ENCODE results near the gene DMXL1.
"Not testable (repeated sequence)": the region's sequence is repeated elsewhere in the genome, so short reads cannot be mapped to it uniquely, and the experiment has no call there.

The DMXL1 gene

DNA sequence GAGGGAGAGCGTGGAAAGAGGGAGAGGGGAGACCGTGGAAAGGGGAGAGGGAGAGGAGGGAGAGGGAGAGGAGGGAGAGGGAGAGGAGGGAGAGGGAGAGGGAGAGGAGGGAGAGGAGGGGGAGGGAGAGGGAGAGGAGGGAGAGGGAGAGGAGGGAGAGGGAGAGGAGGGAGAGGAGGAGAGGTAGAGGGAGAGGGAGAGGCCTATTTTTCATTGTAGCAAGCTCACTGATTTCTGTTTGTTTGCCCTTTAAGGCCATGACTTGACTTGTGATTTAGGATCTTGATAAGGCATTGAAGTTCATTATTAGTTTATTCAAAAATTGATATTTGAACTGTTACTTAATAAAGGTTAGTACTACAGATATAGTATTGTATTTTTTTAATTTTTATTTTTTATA lies 52.4 kb downstream of the DMXL1 start:
- no peak for DNase-seq

DNA sequence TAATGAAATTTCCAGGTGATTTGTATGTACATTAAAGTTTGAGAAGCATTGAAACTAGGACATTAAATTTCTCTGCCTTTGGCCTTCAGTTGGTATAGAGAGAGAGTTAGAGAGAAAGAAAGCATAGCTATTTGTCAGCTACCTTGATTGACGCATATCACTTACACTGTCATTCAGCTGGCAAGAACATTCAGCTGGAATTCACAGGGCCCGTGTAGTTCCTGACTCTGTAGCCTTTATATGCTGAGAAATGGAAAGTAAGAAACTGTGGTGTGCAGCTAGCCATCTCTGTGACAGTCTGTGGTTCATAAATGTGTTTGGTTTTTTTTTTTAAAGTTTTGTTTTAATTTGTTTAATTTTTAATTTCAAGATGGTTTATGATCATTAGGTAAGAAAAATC lies 58.9 kb downstream of the DMXL1 start:
- DNase-seq = no peak

DNA sequence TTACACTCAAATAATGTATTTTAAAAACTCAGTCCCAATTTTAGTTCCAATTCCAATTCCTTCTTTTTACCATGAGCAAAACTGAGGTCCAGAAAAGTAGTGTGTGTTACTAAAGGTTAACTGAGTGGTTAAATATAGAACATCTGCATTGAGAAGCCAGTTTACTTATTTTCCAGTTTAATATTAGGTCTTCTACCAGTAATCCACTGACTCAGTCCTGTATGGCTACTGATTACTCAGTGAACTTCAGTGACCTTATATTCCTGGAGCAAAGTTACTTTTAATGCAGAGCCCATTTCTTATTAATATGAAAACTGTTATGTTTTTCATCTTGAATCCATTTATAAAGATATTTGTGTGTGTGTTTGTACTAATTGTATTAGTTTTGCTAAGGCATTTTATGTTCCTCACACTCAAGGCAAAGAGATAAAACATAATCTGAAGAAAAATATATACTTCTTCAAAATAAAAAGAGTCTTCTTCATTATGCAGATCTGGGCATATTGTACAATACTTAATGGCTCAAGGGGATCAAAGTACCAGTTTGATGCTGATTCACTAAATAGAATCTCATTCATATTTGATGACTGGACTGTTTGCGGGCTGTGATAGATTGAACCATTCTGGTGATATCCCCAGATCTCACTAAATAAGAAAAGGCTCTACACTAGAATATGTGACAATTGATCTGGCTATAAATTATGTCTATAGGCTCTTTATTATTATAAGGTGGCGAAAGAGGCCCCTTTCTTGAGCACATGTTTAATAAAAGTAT lies 60.8 kb downstream of the DMXL1 start:
- no peak for DNase-seq

DNA sequence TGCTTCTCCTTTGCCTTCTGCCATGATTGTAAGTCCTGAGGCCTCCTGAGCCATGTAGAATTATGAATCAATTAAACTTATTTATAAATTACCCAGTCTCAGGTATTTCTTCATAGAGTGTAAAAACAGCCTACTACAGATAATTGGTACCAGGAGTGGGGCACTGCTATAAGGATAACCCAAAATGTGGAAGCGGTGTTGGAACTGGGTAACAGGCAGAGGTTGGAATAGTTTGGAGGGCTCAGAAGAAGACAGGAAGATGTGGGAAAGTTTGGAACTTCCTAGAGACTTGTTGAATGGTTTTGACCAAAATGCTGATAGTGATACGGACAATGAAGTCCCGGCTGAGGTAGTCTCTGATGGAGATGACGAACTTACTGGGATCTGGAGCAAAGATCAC lies 64.9 kb downstream of the DMXL1 start:
- not testable (repeated sequence) for DNase-seq

DNA sequence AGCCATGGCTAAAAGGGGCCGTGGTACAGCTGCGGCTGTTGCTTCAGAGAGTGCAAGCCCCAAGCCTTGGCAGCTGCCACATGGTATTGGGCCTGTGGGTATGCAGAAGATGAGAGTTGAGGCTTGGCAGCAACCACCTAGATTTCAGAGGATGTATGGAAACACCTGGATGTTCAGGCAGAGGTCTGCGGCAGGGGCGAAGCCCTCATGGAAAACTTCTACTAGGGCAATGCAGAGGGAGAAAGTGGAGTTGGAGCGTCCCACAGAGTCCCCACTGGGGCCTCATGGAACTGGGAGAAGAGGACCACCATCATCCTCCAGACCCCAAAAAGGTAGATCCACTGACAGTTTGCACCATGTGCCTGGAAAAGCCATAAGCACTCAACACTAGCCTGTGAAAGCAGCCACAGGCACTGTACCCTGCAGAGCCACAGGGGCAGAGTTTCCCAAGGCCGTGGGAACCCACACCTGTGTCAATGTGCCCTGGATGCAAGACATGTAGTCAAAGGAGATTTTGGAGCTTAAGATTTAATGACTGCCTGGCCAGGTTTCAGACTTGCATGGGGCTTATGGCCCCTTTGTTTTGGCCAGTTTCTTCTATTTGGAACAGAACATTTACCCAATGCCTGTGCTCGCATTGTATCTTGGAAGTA lies 65.9 kb downstream of the DMXL1 start:
- no peak for DNase-seq

DNA sequence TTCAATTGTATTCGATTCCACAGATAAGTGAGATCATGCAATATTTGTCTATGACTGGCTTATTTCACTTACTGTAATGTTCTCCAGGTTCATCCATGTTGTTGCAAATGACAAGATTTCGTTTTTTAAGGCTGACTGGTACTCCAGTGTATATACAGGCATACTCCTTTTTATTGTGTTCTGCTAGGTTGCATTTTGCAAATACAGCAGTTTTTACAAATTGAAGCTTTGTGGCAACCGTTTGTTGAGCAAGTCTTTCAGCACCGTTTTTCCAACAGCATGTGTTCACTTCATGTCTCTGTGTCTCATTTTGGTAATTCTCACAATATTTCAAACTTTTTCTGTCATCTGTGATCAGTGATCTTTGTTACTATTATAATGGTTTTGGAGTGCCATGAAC lies 82.7 kb downstream of the DMXL1 start:
- DNase-seq = no peak

DNA sequence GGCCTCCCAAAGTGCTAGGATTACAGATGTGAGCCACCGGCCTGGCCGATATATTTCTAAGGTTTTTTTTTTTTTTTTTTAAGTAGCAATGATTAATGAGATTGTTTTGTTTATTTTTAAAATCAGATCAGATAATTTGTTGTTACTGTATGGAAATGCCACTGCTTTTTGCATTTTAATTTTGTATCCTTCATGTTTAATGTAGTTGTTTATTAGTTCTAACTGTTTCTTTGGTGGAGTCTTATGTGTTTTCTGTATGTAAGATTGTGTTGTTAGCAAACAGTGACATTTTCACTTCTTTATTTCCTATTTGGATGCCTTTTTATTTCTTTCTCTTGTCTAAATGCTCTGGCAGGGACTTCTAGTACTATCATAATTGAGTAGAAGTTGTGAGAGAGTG lies 87.3 kb downstream of the DMXL1 start:
- DNase-seq = no peak

DNA sequence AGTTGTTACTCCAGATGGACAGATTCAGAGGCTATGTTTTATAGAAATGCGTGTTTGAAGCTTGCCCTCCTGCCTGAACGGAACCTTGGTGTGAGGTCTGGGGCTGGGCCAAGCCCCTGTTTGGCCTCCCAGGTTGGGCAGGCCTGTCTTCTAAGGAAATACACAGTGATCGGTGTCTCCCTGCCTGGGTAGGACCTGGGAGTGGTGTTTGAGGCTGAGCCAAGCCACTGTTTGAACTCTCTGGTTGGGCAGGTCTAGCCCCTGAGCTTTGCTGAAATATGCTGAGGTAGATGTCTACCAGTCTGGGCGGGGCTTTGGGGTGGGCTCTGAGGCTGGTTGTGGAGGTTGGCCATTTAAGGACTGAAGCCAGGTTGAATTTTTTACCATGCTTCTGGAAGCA lies 90.5 kb downstream of the DMXL1 start:
- no peak for DNase-seq

DNA sequence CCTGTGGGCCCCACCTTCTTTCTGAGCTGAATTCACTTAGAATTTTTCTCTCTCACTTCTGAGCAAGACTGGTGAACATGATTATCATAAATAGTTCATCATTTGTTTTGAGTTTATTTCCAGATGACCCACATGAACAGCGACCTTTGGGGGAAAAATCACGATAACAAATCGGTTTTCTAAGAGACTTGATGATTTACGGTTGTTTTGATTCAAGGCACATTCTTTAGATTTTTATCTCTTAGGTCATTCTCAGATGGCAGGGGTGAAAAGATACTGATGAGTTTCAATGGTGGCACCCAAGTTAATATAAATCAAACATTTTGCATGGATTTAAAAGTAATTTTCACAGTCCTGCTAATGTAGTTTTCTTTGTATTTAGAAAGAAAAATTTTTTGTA lies 95.1 kb downstream of the DMXL1 start:
- no peak for DNase-seq

DNA sequence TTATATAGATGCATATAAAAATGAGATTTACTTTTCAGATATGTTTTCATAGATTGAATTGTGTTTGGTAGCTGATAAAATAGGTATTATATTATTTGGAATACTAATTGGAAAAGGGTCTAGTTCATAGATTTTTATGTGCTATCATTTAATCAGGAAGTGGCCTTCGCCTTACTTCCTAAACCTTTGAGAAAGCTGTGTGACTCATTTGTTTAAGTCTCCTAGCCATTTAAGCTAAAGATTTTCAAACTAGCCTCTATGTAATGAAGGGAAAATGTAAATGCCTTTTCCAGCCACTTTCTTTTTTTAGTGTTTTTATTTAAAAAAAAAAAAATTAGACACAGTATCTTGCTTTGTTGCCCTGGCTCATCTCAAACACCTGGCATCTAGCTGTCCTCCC lies 97.5 kb downstream of the DMXL1 start:
- no peak for DNase-seq

DNA sequence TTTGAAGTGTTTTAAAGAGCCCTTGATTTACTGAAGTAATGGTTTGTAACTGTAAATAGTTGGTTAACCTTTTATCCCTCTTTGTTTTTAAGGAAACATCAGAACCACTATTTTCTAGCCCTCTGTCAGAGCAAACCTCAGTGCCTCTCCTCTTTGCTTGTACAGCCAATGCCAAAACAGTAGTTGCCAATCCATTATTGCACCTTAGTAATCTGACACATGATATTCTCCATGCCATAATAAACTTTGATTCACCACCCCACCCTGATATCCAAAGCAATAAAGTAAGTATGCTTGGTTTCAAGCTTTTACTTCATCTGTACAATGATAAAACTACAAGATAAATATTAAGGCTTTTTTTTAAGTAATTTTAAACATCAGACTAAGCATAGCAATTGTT lies 100.8 kb downstream of the DMXL1 start:
- DNase-seq = no peak

DNA sequence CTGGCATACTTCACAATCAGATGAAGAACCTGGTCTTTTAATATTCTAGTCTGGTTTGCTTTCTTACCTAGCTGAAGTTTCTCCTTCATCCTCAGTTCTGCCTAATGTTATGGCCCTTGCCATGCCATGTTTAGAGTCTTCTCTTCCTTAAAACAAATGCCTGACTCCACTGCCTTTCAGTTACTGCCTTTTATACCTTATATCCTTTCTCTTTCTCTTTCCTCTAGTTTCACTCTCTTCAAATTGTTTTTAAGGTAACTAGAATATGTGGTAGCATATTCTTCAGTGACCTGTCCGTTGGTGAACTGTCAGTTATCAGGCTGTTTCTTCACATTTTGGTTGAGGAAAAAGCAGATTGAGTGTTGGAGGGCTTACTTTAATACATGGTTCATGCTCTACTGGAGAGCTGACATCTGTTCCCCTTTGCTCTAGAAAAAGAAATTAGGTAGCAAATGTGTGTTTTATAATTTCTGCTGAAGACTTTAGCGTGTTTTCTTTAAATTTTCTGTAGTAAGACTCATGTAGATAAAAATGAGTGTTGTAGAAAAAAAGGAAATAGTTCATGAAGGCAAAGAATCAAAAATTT lies 103.8 kb downstream of the DMXL1 start:
- DNase-seq = no peak

DNA sequence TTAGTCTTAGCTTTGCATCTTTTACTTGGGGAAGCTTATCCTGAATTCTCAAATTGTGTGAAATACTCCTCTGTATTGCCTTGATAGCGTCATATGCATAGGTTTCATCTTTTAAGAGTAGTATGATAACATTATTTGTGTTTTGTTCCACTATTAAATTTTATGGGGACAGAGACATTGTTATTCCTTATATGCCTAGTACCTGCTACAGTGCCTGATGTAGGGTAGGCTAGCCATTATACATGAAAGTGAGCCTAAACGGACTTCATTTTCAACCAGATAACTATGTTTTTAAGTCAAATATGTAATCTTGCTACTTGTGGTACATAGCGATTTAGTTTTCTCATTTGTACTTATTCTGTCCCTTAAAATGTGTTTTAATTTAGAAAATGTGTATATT lies 105.9 kb downstream of the DMXL1 start:
- DNase-seq = no peak

DNA sequence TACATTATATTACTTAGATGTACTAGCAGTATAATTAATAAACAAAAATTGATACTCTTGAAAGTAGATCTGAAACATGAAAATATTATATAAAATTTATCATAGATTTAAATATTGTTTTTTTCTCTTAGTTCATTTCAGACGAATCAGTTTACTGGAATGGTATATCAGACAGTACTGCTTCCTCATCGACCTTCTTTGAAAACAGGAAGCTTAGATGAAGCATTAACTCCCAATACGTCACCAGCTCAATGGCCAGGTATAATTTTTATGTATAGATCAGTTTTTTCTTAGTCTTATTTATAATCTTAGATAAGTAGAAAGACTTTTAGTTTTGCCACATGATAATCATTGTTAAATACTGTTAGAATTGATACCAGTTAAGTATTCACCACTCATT lies 106.3 kb downstream of the DMXL1 start:
- no peak for DNase-seq

DNA sequence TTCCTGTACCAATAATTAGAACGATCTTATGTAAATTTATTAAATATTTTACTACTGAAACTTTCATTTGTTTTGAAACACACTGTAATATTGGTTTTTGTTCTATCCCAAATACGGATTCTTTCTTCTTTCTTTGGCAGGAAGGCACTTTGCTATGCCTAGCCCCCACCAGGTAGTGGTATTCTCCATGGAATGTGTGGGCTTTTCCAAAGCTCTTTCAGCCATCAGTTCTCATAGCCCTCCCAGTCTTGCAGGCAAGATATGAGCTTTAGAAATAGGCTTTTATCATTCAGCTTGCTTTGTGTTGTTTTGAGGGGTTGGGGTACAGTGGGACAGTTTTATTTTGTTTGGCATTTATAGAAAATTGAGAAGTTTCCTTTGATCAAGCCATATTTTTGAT lies 107.5 kb downstream of the DMXL1 start:
- DNase-seq = no peak

DNA sequence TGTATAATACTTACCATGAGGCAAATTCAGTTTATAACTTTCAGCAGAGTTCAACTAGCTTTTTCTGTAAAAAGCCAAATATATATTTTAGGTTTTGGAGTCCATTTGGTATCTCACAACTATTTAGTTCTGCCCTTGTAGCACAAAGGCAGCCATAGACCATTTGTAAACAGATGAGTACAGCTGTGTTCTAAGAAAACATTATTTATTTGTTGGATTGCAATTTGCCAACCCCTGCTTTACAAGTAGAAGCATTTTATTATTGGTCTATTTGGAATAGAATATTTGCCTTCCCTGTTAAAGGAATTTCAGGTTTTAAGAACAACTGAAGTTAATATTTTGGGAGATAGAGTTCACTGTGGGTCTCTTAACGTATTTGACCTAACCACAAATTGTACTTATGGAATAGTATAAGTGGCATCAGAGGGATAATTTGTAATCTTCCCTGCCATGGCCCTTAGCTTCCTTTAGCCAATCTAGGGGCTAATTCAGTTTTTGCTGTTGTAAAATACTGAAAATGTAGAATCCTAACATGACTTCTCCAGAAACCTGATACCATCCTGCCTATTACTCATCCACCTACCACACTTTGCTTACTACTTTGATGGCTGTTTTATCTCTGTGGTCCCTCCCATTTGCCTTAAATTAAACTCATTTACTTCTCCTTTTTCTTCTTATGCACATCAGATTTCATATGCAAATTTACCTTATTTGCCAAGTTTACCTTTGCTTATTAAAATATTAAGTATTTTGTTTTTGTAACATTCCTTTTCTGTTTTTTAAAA lies 109.2 kb downstream of the DMXL1 start:
- no peak for DNase-seq

DNA sequence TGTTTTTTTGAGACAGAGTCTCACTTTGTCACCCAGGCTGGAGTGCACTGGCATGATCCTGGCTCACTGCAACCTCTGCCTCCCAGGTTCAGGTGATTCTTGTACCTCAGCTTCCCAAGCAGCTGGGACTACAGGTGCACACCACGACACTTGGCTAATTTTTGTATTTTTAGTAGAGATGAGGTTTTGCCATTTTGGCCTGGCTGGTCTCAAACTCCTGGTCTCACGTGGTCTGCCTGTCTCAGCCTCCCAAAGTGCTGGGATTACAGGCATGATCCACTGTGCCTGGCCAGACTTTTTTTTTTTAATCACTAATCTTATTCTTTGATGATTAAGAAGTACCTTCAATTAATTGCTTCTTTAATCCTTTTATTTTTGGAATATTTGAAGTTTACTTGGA lies 114.6 kb downstream of the DMXL1 start:
- not testable (repeated sequence) for DNase-seq

DNA sequence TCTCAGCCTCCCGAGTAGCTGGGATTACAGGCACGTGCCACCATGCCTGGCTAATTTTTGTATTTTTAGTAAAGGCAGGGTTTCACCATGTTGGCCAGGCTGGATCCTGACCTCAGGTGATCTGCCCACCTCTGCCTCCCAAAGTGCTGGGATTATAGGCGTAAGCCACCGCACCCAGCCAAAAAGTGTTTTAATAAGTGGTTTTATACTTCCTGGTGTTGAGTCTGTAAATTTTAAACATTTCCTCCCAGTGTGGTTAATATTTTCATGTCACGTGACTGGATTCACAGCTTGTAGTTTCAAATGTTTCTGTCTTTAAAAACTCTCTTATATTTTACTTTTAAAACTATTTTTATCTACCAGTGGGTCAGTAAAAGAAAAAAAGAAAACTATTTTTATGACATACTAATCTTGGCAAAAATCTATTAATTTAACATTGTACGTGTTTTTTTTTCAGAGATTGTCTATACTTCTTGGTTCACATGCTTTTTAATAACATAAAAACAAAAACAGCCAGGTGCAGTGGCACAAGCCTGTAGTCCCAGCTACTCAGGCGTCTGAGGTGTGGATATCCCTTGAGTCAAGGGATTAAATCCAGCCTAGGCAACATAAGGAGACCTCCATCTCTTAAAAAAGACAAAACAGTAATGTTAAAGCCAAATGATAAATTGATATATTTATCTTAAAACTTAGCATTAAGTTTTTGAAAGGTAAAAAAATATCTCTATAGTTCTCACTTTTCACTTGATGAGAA lies 117.1 kb downstream of the DMXL1 start:
- no peak for DNase-seq

DNA sequence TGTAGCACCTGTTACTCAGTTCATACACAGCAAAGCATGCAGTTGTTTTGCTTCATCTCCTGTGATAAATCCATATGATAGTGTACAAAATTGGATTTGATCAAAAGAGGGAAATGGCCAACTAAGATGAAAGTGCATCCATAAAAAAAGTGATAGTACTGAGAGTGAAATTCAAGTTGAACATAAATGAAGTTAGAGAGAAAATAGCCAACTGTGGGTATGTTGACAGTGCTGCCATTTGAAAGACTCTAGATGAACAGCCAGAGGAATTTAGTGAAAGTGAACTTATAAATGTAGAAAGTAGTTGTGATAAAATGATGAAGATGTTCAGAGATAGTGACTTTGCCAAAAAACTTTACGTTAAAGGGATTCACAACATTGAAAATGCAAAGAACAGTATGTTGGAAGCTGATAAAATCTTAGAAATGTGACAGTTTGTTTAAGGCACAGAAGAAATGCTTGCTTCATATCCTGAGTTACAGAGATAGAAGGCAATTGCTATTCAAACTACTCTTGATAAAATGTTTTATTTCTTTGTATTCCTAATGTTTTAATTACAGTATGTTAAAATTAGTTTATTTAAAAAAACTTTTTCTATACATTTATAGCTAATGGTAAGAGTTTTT lies 119.7 kb downstream of the DMXL1 start:
- no peak for DNase-seq

DNA sequence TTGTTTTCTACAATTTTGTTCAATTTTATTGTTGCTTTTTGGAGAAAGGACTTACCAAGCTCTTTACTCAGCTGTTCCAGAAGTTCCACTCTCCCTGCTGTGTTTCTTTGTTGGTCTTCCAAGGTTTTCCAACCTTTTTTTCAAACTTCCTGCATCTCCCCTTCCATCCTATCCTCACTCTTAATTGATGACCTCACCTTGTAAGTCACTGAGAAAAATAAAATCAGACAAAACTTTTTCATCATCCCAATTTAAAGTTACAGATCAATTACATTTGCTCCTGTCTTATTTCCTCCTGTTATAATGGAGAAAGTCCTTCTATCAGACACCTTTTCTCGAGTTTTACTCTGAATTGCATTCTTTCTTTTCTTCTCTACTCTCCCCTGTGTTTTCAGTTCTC lies 121.1 kb downstream of the DMXL1 start:
- DNase-seq = no peak

DNA sequence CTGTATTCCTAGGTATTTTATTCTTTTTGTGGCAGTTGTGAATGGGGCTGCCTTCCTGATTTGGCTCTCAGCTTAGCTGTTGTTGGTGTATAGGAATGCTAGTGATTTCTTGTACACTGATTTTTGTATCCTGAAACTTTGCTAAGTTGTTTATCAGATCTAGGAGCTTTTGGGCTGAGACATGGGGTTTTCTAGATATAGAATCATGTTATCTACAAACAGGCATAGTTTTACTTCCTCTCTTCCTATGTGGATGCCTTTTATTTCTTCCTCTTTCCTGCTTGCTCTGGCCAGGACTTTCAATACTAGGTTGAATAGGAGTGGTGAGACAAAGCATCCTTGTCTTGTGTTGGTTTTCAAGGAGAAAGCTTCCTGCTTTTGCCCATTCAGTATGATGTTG lies 129.9 kb downstream of the DMXL1 start:
- no peak for DNase-seq

DNA sequence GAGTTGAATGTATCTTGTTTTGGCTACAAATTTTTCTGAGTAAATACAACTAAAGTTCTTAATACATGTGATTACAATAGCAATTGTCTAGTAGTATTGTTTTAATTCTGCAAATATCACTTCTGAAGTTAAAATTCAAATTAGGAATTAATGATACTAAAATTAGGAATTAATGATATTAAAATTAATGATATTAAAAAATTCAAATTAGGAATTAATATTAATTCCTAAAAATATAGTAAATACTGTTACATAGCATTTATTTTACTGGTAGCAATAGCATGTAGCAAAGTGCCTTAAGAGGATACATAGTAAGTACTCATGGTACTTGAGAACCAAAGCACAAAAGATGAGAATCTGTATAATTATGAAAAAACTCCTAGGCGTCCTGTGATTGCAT lies 136.2 kb downstream of the DMXL1 start:
- DNase-seq = no peak
